ENCODE data around the gene ZBED2.

ZBED2 gene

GRCh38 chr3:111605018-111605417 is 9.9 kb upstream of the ZBED2 start:
- Histone ChIP-seq H3K27ac (ENCODE audit: extremely low read depth, low read depth, low read length) (no peak overlapping the region), H3K36me3 (ENCODE audit: control insufficient read depth in 2 of 2, insufficient read depth in 1 of 2, low read length in 2 of 2) (no peaks in the 10 kb centered on the region), H3K4me3 (ENCODE audit: low read depth, low read length) (no peak overlapping the region), H3K9me3 (ENCODE audit: control insufficient read depth, insufficient read depth, low read depth, low read length) (no peaks in the 10 kb centered on the region), H3K4me1 (ENCODE audit: control insufficient read depth, insufficient read depth, low read length) (no peaks in the 10 kb centered on the region)
- TF ChIP-seq GFI1B (tag by site-specific recombination; IDR thresholded peaks at IDR 0.05) (no peak), ZNF558 (tag by site-specific recombination; IDR thresholded peaks at IDR 0.05) (no peak), ZNF830 (tag by site-specific recombination; IDR thresholded peaks at IDR 0.05; ENCODE audit: low read depth) (no peak), OSR2 (tag by site-specific recombination; IDR thresholded peaks at IDR 0.05) (no peak), ZNF555 (tag by site-specific recombination; conservative IDR thresholded peaks at IDR 0.05) (no peak), KLF8 (tag by site-specific recombination; IDR thresholded peaks at IDR 0.05) (no peak), ZNF18 (tag by site-specific recombination; IDR thresholded peaks at IDR 0.05) (no peak), ZNF324 (tag by site-specific recombination; IDR thresholded peaks at IDR 0.05) (no peak), ZBTB1 (tag by site-specific recombination; IDR thresholded peaks at IDR 0.05) (no peak), ZIC2 (tag by site-specific recombination; IDR thresholded peaks at IDR 0.05) (no peak), KLF10 (tag by site-specific recombination; IDR thresholded peaks at IDR 0.05) (no peak), ZNF610 (tag by site-specific recombination; IDR thresholded peaks at IDR 0.05; ENCODE audit: borderline replicate concordance) (no peak), ZNF140 (tag by site-specific recombination; IDR thresholded peaks at IDR 0.05) (no peak)
- POLR2A ChIA-PET = no interaction called here
- CTCF ChIA-PET = no interaction called here

GRCh38 chr3:111604119-111604518 is 9.0 kb upstream of the ZBED2 start:
- ChIA-PET POLR2A (no interaction called here), CTCF (no interaction called here)
- Histone ChIP-seq H3K27ac (ENCODE audit: extremely low read depth, low read depth, low read length) (no peak overlapping the region), H3K4me1 (ENCODE audit: control insufficient read depth, insufficient read depth, low read length) (no peaks in the 10 kb centered on the region), H3K4me3 (ENCODE audit: low read depth, low read length) (no peak overlapping the region), H3K9me3 (ENCODE audit: control insufficient read depth, insufficient read depth, low read depth, low read length) (no peaks in the 10 kb centered on the region), H3K36me3 (ENCODE audit: control insufficient read depth in 2 of 2, insufficient read depth in 1 of 2, low read length in 2 of 2) (no peaks in the 10 kb centered on the region)
- TF ChIP-seq ZNF174 (tag by site-specific recombination; IDR thresholded peaks at IDR 0.05) = no peak
- no peak for TF ChIP-seq ZSCAN4 (tag by site-specific recombination; IDR thresholded peaks at IDR 0.05)
- TF ChIP-seq YY1 (tag by site-specific recombination; IDR thresholded peaks at IDR 0.05) = no peak
- TF ChIP-seq ZNF184 (tag by site-specific recombination; IDR thresholded peaks at IDR 0.05) = no peak
- TF ChIP-seq ZNF394 (tag by site-specific recombination; IDR thresholded peaks at IDR 0.05; ENCODE audit: borderline replicate concordance) = no peak
- no peak for TF ChIP-seq OVOL3 (tag by site-specific recombination; IDR thresholded peaks at IDR 0.05)
- no peak for TF ChIP-seq ZNF366 (tag by site-specific recombination; conservative IDR thresholded peaks at IDR 0.05)
- TF ChIP-seq ZNF704 (tag by site-specific recombination; IDR thresholded peaks at IDR 0.05) = no peak
- no peak for TF ChIP-seq ZNF701 (tag by site-specific recombination; IDR thresholded peaks at IDR 0.05)
- TF ChIP-seq ZNF214 (tag by site-specific recombination; IDR thresholded peaks at IDR 0.05; ENCODE audit: borderline replicate concordance) = no peak
- no peak for TF ChIP-seq PRDM10 (tag by site-specific recombination; IDR thresholded peaks at IDR 0.05)
